Measurements from ENCODE around the gene OR7A10. TPM values are rescaled to one million over a fixed set of nuclear protein-coding genes. Genes with fewer than 3 reads are reported as not detected.
A peak's percentile ranks its signal among the peaks of the same experiment; 100 is the strongest.

Gene OR7A10
- total RNA-seq, 1 donor from 2014 or later, result not detected

- peaks cover 77% of the 10 kb centered on the region for H3K27me3 ChIP-seq (ENCODE audit: low read depth)
- TF ChIP-seq, protein P1, sequence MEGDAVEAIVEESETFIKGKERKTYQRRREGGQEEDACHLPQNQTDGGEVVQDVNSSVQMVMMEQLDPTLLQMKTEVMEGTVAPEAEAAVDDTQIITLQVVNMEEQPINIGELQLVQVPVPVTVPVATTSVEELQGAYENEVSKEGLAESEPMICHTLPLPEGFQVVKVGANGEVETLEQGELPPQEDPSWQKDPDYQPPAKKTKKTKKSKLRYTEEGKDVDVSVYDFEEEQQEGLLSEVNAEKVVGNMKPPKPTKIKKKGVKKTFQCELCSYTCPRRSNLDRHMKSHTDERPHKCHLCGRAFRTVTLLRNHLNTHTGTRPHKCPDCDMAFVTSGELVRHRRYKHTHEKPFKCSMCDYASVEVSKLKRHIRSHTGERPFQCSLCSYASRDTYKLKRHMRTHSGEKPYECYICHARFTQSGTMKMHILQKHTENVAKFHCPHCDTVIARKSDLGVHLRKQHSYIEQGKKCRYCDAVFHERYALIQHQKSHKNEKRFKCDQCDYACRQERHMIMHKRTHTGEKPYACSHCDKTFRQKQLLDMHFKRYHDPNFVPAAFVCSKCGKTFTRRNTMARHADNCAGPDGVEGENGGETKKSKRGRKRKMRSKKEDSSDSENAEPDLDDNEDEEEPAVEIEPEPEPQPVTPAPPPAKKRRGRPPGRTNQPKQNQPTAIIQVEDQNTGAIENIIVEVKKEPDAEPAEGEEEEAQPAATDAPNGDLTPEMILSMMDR (IDR thresholded peaks at IDR 0.05; ENCODE audit: borderline replicate concordance), result no peak
- intact Hi-C loops (cut with micrococcal nuclease), result no loop called here
- no peak overlapping the region for H3K27ac ChIP-seq (replicated peaks)
- H3K4me3 ChIP-seq, result no peak overlapping the region
- H3K36me3 ChIP-seq, result no peaks in the 10 kb centered on the region
- H3K4me1 ChIP-seq, result no peaks in the 10 kb centered on the region
- no peak for DNase-seq
- H3K9me3 ChIP-seq (replicated peaks), result no peaks in the 10 kb centered on the region
These were observed 19.8 kb upstream of the OR7A10 start for GRCh38 chr19:14868497-14868896.

DNA sequence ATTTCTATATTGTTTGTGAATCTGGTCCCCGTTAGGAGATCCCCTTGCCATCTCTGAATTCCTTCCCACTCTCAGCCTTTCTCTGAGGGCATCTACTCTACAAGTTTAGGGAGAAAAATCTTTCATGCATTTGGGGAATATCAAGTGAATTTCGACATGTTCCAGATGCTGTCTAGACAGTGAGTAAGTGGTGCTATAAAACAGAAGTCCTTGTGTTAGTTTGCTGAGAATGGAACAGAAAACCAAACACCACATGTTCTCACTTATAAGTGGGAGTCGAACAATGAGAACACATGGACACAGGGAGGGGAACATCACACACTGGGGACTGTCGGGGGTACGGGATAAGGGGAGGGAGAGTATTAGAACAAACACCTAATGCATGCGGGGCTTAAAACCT is 5.1 kb downstream of the OR7A10 start:
- H3K27me3 ChIP-seq (ENCODE audit: low read depth), result peaks cover 40% of the 10 kb centered on the region
- no peak overlapping the region for H3K27ac ChIP-seq (replicated peaks)
- intact Hi-C loops (cut with micrococcal nuclease), result no loop called here
- H3K4me3 ChIP-seq, result no peak overlapping the region
- TF ChIP-seq, protein P1 (IDR thresholded peaks at IDR 0.05; ENCODE audit: borderline replicate concordance), result no peak
- no peaks in the 10 kb centered on the region for H3K4me1 ChIP-seq
- peaks cover 10% of the 10 kb centered on the region for H3K9me3 ChIP-seq (replicated peaks)
- no peak for DNase-seq
- no peaks in the 10 kb centered on the region for H3K36me3 ChIP-seq

DNA sequence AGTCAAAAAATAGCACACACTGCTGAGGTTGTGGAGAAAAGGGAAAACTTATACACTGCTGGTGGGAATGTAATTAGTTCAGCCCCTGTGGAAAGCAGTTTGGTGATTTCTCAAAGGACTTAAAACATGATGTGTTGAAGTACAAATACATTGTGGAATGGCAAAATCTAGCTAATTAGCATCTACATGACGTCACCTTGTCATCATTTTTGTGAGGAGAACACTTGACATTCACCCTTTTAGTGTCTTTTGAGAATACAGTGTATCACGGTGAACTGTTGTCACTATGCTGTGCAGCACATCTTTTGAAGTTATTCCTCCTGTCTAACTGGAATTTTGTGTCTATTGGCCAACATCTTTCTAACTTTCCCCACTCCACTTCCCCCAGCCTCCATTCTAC is 5.6 kb downstream of the OR7A10 start:
- intact Hi-C loops (cut with micrococcal nuclease), result no loop called here
- TF ChIP-seq, protein P1 (IDR thresholded peaks at IDR 0.05; ENCODE audit: borderline replicate concordance), result no peak
- H3K9me3 ChIP-seq (replicated peaks), result peaks cover 10% of the 10 kb centered on the region

DNA sequence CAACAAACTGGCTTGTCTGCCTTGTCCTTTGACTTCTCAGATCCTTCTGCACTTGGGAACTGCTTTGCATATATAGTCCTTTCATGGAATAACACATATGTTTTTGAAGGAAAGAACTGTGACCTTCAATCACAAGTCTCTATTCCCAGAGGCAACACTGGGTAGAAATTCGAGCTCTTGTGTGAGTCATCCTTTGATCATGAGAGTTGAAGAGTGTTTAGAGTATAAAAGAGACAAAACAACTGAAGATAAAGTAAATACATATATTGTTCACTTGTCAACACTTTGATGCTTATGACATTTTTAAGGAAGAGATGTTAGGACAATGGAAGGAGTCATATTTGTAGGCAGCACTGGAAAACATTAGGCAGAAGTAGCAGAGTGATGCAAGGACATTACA is 8.5 kb downstream of the OR7A10 start:
- Histone ChIP-seq H3K9me3 (replicated peaks) (peaks cover 10% of the 10 kb centered on the region), H3K4me1 (no peaks in the 10 kb centered on the region), H3K36me3 (no peaks in the 10 kb centered on the region), H3K27me3 (ENCODE audit: low read depth) (peaks cover 29% of the 10 kb centered on the region), H3K4me3 (no peak overlapping the region), H3K27ac (replicated peaks) (no peak overlapping the region)
- TF ChIP-seq, protein P1 (IDR thresholded peaks at IDR 0.05; ENCODE audit: borderline replicate concordance), result no peak
- no peak for DNase-seq
- intact Hi-C loops (cut with micrococcal nuclease), result no loop called here

More for the DNA sequence above, 5.6 kb downstream of the OR7A10 start:
- no peaks in the 10 kb centered on the region for H3K4me1 ChIP-seq
- H3K4me3 ChIP-seq, result no peak overlapping the region
- peaks cover 40% of the 10 kb centered on the region for H3K27me3 ChIP-seq (ENCODE audit: low read depth)
- no peak for DNase-seq
- H3K27ac ChIP-seq (replicated peaks), result no peak overlapping the region
- no peaks in the 10 kb centered on the region for H3K36me3 ChIP-seq

GRCh38 chr19:14837391-14837790 is 11.3 kb downstream of the OR7A10 start:
- Histone ChIP-seq H3K4me1 (no peaks in the 10 kb centered on the region), H3K36me3 (no peaks in the 10 kb centered on the region), H3K9me3 (replicated peaks) (peaks cover 10% of the 10 kb centered on the region), H3K27ac (replicated peaks) (no peak overlapping the region), H3K4me3 (no peak overlapping the region), H3K27me3 (ENCODE audit: low read depth) (peaks cover 23% of the 10 kb centered on the region)
- TF ChIP-seq, protein P1 (IDR thresholded peaks at IDR 0.05; ENCODE audit: borderline replicate concordance), result no peak
- no peak for DNase-seq
- intact Hi-C loops (cut with micrococcal nuclease), result no loop called here

DNA sequence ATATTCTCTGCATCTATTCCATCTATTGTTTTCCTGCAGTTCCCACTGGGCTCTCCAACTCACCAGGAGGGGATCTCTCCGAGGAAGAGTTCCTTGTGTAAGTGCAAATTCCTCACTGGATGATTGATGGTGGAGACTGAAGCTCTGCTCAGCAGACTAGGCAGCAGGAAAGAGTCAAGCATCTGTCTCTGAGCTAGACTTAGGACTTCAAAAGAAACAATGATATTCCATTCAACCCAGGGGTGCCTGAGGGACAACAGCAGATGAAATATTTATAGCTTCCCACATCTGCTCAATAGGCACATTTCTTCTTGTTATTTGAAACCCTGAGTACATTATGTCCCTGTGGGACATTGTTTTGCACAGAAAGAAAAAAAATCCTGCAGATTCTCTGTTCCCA is 13.7 kb downstream of the OR7A10 start, which contains the start of the genes OR7A5 and OR7C1:
Gene OR7A5, minus strand, starts transcription at position 175 of the 400 bp plus-strand sequence. CDS start 6,944 bp downstream, outside the sequence.
Gene OR7C1, minus strand, starts transcription at position 175 of the 400 bp plus-strand sequence. CDS start 35,049 bp downstream, outside the sequence.
- TF ChIP-seq, protein P1 (IDR thresholded peaks at IDR 0.05; ENCODE audit: borderline replicate concordance), result no peak
- Histone ChIP-seq H3K27ac (replicated peaks) (peak within 1 kb of the TSS; percentile 69), H3K4me3 (no peak within 1 kb of the TSS), H3K36me3 (no peaks in the 10 kb centered on the region), H3K9me3 (replicated peaks) (peaks cover 9% of the 10 kb centered on the region), H3K27me3 (ENCODE audit: low read depth) (peaks cover 11% of the 10 kb centered on the region), H3K4me1 (no peaks in the 10 kb centered on the region)
- intact Hi-C loops (cut with micrococcal nuclease), result no loop called here
- DNase-seq, result no peak

Measured in left ventricle myocardium inferior (tissue), 1 donor.